GM20431 (cell line): ENCODE data around the gene GABRG1.

Source experiments
- in situ Hi-C: fragments of 300-500 bp; cut with MseI, MboI; formaldehyde crosslinking; loops from one replicate; pipeline ENCODE4 v1.15.0; 2020; ENCODE audit warnings: low sequenced_read_pairs; ENCODE audit not compliant: unreplicated experiment

Gene GABRG1

GRCh38 chr4:46123913-46124755 lies at the start of gene GABRG1:
GABRG1 (minus strand) TSS chr4:46124054; CDS start chr4:46123913, 141 bp downstream.
- in situ Hi-C loops = no loop called here

DNA sequence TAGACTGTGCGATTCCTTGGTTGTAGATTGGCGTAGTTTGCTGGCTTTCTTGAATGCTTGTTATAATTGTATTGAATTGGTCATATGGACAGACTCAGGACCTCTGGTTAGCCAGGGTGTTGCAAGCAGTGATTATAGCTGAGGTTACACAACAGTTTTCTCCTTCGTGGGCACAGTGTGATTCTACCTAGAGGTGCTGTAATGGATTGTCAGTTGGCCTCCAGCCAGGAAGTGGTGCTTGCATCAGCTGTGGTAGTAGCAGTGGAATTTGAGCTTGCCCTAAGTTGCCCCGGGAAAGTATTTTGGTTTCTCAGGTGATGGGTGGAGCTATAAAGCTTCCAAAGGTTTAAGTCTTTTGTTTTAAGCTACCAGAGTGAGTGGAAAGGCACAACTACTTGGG lies 23.1 kb upstream of the GABRG1 start:
- in situ Hi-C loops = no loop called here

- in situ Hi-C loops = no loop called here
Observed at GRCh38 chr4:46131498-46132057, 7.7 kb upstream of the GABRG1 start.

GRCh38 chr4:46124773-46125413 lies 1.0 kb upstream of the GABRG1 start:
- in situ Hi-C loops = no loop called here

GRCh38 chr4:46081674-46082073 lies 42.2 kb downstream of the GABRG1 start:
- in situ Hi-C loops = no loop called here

DNA sequence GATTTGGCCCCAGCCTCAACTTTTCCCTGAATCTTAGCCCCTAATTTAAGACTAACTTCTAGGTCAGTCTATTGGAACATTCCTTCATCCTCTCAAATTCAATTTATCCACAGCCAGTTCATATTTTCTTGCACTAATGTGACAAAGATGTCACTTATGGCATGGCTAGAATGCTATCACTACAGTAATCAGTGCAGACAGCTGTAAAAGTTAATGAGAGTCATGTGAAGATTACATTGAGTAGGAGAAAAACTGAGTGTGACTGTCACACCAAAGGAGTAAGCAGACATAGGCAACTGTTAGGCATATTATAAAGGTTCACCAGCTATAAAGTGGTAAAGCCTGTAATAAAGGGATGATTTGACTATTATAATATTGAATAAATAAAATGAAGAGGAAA lies 42.6 kb downstream of the GABRG1 start:
- in situ Hi-C loops = no loop called here

- in situ Hi-C loops = no loop called here
Observed at GRCh38 chr4:46073778-46074177, 50.1 kb downstream of the GABRG1 start.

GRCh38 chr4:46051392-46051791 lies 72.5 kb downstream of the GABRG1 start:
- in situ Hi-C loops = no loop called here

DNA sequence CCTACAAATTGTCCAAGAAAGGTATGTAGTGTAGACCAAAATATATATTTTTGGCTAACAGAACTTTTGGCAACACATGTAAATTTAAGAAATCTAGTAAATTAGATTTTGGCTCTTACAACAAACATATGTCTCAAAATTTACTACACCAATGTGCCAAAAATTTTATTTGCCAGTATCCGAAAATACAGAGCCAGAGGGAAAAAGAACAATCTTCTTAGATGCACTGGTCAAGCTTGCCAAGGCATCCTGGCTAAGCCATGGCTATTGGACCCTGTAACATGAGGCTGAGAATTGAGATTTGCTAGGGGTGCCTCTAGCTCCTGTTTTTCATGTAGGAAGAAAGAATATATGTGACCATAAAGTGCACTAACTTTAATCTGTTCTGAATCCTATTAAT lies 91.8 kb downstream of the GABRG1 start:
- in situ Hi-C loops = no loop called here

GRCh38 chr4:46016306-46016705 lies 107.5 kb downstream of the GABRG1 start:
- in situ Hi-C loops = no loop called here

DNA sequence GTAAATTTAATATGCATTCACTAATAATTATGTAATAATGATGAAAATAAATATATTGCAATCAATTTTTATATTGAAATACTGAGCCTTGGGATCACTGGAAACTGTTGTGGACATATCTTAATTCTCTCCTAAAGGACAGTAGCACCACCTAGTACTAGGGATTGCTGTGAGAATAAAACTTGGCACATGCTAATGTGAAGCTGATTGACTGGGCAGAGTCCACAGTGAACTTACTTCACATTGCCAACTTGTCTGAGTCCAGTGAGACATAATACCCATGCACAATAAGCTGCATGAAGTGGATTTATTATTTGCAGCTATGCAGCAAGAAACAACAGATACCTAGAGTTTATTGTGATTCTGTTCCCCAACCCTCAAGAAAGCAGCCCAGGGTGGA lies 131.1 kb downstream of the GABRG1 start:
- in situ Hi-C loops = no loop called here

DNA sequence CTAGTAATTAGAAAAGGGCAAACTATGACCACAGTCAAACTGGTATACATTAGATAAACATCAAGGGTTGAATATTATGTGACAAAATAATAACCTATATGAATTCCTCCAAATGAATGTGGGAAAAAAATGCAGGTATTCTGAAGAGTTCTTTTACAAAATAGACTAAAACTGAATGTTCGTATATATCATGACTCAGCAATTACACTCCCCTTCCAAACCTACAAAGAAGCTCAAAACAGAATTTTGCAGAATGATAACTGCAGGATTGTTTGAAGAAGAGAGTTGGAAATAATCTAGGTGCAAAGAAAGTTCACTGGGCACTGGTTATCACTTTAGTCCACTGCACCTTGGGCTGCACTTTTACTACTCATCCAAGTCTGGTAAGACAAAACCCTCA lies 134.1 kb downstream of the GABRG1 start:
- in situ Hi-C loops = no loop called here

- in situ Hi-C loops = no loop called here
Observed at GRCh38 chr4:45987858-45988257, 136.0 kb downstream of the GABRG1 start.
